ENCODE data around the gene PDLIM5.

GRCh38 chr4:94523617-94524016, 71.9 kb downstream of the PDLIM5 start:
- TF ChIP-seq, protein P1, sequence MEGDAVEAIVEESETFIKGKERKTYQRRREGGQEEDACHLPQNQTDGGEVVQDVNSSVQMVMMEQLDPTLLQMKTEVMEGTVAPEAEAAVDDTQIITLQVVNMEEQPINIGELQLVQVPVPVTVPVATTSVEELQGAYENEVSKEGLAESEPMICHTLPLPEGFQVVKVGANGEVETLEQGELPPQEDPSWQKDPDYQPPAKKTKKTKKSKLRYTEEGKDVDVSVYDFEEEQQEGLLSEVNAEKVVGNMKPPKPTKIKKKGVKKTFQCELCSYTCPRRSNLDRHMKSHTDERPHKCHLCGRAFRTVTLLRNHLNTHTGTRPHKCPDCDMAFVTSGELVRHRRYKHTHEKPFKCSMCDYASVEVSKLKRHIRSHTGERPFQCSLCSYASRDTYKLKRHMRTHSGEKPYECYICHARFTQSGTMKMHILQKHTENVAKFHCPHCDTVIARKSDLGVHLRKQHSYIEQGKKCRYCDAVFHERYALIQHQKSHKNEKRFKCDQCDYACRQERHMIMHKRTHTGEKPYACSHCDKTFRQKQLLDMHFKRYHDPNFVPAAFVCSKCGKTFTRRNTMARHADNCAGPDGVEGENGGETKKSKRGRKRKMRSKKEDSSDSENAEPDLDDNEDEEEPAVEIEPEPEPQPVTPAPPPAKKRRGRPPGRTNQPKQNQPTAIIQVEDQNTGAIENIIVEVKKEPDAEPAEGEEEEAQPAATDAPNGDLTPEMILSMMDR (IDR thresholded peaks at IDR 0.05): no peak
- TF ChIP-seq POLR2A (IDR thresholded peaks at IDR 0.05) (no peak), EP300 (IDR thresholded peaks at IDR 0.05) (no peak)
